Sciatic nerve (tissue), 2 donors: ENCODE results near the gene CABLES1. TPM values are rescaled to one million over a fixed set of nuclear protein-coding genes. Genes with fewer than 3 reads are reported as not detected.

Experiments
- ATAC-seq: fragments of 200-7000 bp; cut with Tn5 transposase; one replicate; pipeline ENCODE4 v1.9.1; 2020; ENCODE audit warnings: mild to moderate bottlenecking, moderate library complexity
- DNase-seq: peaks from one replicate; pipeline ENCODE4 v3.0.0-alpha.2; 2020; ENCODE audit warnings: low spot score
- intact Hi-C: fragments of 100-400 bp; cut with DNase I; formaldehyde crosslinking; loops from one replicate; pipeline ENCODE4 v1.14.2; 2022
- total RNA-seq: library from RNA; stranded (reverse); fragmentation: NEBNext Ultra II Directional; extraction: Animal tissue kit (Norgen Biotek cat#: 25700); gene quantifications from one replicate; pipeline ENCODE4 v1.2.1, GENCODE V29; 2021
- donor health status: DM: no; HTN: no; CAD: no.
- donor health status: DM: no; HTN: no; CAD: no.

The CABLES1 gene
- total RNA-seq, 1 donor from 2014 or later: 18.5 TPM

GRCh38 chr18:23137097-23137635 is 1.9 kb downstream of the CABLES1 start:
- ATAC-seq (no peak), DNase-seq (no peak)
- intact Hi-C loops: loop anchor here (10.0 kb wide), 2 partner anchors 98 to 238 kb away; no protein-coding TSS in a partner anchor

GRCh38 chr18:23137788-23138216 is 2.5 kb downstream of the CABLES1 start:
- DNase-seq: no peak
- intact Hi-C loops: loop anchor here (10.0 kb wide), 2 partner anchors 97 to 237 kb away; no protein-coding TSS in a partner anchor
- no peak for ATAC-seq

- DNase-seq (no peak), ATAC-seq (no peak)
- intact Hi-C loops: loop anchor here (10.0 kb wide), 2 partner anchors 96 to 236 kb away; no protein-coding TSS in a partner anchor
Measured at GRCh38 chr18:23138471-23138870, 3.2 kb downstream of the CABLES1 start.

GRCh38 chr18:23141104-23141999 is 6.1 kb downstream of the CABLES1 start:
- ATAC-seq: peak; percentile 28

GRCh38 chr18:23142251-23142929 is 7.1 kb downstream of the CABLES1 start:
- intact Hi-C loops: no loop called here
- ATAC-seq: no peak
- no peak for DNase-seq

More at GRCh38 chr18:23141104-23141999, 6.1 kb downstream of the CABLES1 start:
- intact Hi-C loops: no loop called here
- DNase-seq: peak; percentile 72

- intact Hi-C loops: no loop called here
- peak; percentile 74 for ATAC-seq
Measured at GRCh38 chr18:23143016-23143814, 7.9 kb downstream of the CABLES1 start.

GRCh38 chr18:23143815-23144261 is 8.6 kb downstream of the CABLES1 start:
- intact Hi-C loops: no loop called here
- ATAC-seq (peak; percentile 67), DNase-seq (no peak)

More at GRCh38 chr18:23143016-23143814, 7.9 kb downstream of the CABLES1 start:
- DNase-seq: no peak

GRCh38 chr18:23144640-23145039 is 9.4 kb downstream of the CABLES1 start:
- ATAC-seq (no peak), DNase-seq (no peak)
- intact Hi-C loops: no loop called here

- intact Hi-C loops: no loop called here
- no peak for ATAC-seq
- no peak for DNase-seq
Measured at GRCh38 chr18:23145621-23146020, 10.3 kb downstream of the CABLES1 start.

GRCh38 chr18:23146861-23147469 is 11.7 kb downstream of the CABLES1 start:
- intact Hi-C loops: no loop called here
- ATAC-seq (peak; percentile 34), DNase-seq (no peak)

GRCh38 chr18:23148382-23148781 is 13.1 kb downstream of the CABLES1 start:
- intact Hi-C loops: no loop called here
- no peak for ATAC-seq
- DNase-seq: no peak

GRCh38 chr18:23149570-23149969 is 14.3 kb downstream of the CABLES1 start:
- DNase-seq (no peak), ATAC-seq (no peak)
- intact Hi-C loops: no loop called here

- DNase-seq (no peak), ATAC-seq (no peak)
- intact Hi-C loops: no loop called here
Measured at GRCh38 chr18:23151414-23152099, 16.3 kb downstream of the CABLES1 start.

GRCh38 chr18:23154030-23154429 is 18.7 kb downstream of the CABLES1 start:
- ATAC-seq (no peak), DNase-seq (no peak)
- intact Hi-C loops: no loop called here

- ATAC-seq (no peak), DNase-seq (no peak)
- intact Hi-C loops: no loop called here
Measured at GRCh38 chr18:23154823-23155500, 19.7 kb downstream of the CABLES1 start.

- DNase-seq: no peak
- ATAC-seq: no peak
- intact Hi-C loops: no loop called here
Measured at GRCh38 chr18:23155537-23155936, 20.3 kb downstream of the CABLES1 start.

GRCh38 chr18:23156134-23156533 is 20.8 kb downstream of the CABLES1 start:
- no peak for DNase-seq
- no peak for ATAC-seq

More at GRCh38 chr18:23156134-23156533, 20.8 kb downstream of the CABLES1 start:
- intact Hi-C loops: no loop called here
